HG03060 (cell line): ENCODE measurements around the gene TRERF1.
"Not testable (repeated sequence)": the region's sequence is repeated elsewhere in the genome, so short reads cannot be mapped to it uniquely, and the experiment has no call there.

Experiments
- ATAC-seq: cut with Tn5 transposase; IDR thresholded peaks from one replicate; pipeline ENCODE4 v1.9.1; 2021; ENCODE audit warnings: low read depth, moderate number of reproducible peaks; ENCODE audit not compliant: unreplicated experiment

TRERF1 gene

GRCh38 chr6:42450477-42451332, 1.0 kb downstream of the TRERF1 start:
- ATAC-seq: no peak

- ATAC-seq: no peak
These were observed 1.7 kb downstream of the TRERF1 start for GRCh38 chr6:42449917-42450476.

GRCh38 chr6:42448927-42449659, 2.6 kb downstream of the TRERF1 start:
- no peak for ATAC-seq

- ATAC-seq: no peak
These were observed 3.3 kb downstream of the TRERF1 start for GRCh38 chr6:42448391-42448790.

- no peak for ATAC-seq
These were observed 4.7 kb downstream of the TRERF1 start for GRCh38 chr6:42446996-42447395.

- no peak for ATAC-seq
These were observed 5.4 kb downstream of the TRERF1 start for GRCh38 chr6:42446370-42446769.

GRCh38 chr6:42445955-42446354, 5.8 kb downstream of the TRERF1 start:
- ATAC-seq: not testable (repeated sequence)

GRCh38 chr6:42443312-42444060, 8.2 kb downstream of the TRERF1 start:
- ATAC-seq: no peak

- ATAC-seq: no peak
These were observed 10.0 kb downstream of the TRERF1 start for GRCh38 chr6:42441697-42442081.

- no peak for ATAC-seq
These were observed 10.7 kb downstream of the TRERF1 start for GRCh38 chr6:42440778-42441696.

GRCh38 chr6:42440027-42440426, 11.7 kb downstream of the TRERF1 start:
- ATAC-seq: no peak

- no peak for ATAC-seq
These were observed 14.9 kb downstream of the TRERF1 start for GRCh38 chr6:42436825-42437224.

- ATAC-seq: no peak
These were observed 17.5 kb downstream of the TRERF1 start for GRCh38 chr6:42434237-42434636.

- no peak for ATAC-seq
These were observed 18.3 kb downstream of the TRERF1 start for GRCh38 chr6:42433409-42433808.

- no peak for ATAC-seq
These were observed 19.8 kb downstream of the TRERF1 start for GRCh38 chr6:42431877-42432276.

GRCh38 chr6:42431356-42431755, 20.4 kb downstream of the TRERF1 start:
- no peak for ATAC-seq

GRCh38 chr6:42429836-42430235, 21.9 kb downstream of the TRERF1 start:
- ATAC-seq: no peak

GRCh38 chr6:42429042-42429585, 22.6 kb downstream of the TRERF1 start:
- ATAC-seq: no peak

GRCh38 chr6:42428326-42429041, 23.2 kb downstream of the TRERF1 start:
- no peak for ATAC-seq
